Loucy (cell line): ENCODE results near the gene MYO18B.

Experiments used
- CTCF ChIP-seq: fragments of 200-600 bp; sonication (generic); conservative IDR thresholded peaks from 2 replicates; pipeline ENCODE4 v1.5.1; 2014; ENCODE audit warnings: mild to moderate bottlenecking, antibody characterized with exemption, low read length
- EZH2phosphoT487 ChIP-seq: fragments of 200-600 bp; IDR thresholded peaks from 2 replicates; pipeline ENCODE4 v1.6.1; 2018; ENCODE audit warnings: antibody characterized with exemption, mild to moderate bottlenecking, moderate library complexity, borderline replicate concordance

GRCh38 chr22:25701056-25701780, 40.8 kb upstream of the MYO18B start:
- TF ChIP-seq CTCF (no peak), EZH2phosphoT487 (no peak)
